Measurements from ENCODE around the gene DST. TPM values are rescaled to one million over a fixed set of nuclear protein-coding genes. Genes with fewer than 3 reads are reported as not detected.

Gene DST
- total RNA-seq, 1 experiment from 2014 or later: 91.9 TPM

GRCh38 chr6:56550301-56550700, 92.4 kb downstream of the DST start:
- Histone ChIP-seq H2BK12ac (ENCODE audit: insufficient read length, low read depth, low read length) (no peak overlapping the region), H3K56ac (ENCODE audit: insufficient read length, low read depth, low read length) (no peak overlapping the region), H4K91ac (ENCODE audit: insufficient read length, low read depth, low read length) (no peak overlapping the region), H3K23me2 (ENCODE audit: insufficient read length, low read depth, low read length, poor library complexity, severe bottlenecking) (no peaks in the 10 kb centered on the region), H4K8ac (replicated peaks; ENCODE audit: insufficient read length, low read depth, low read length) (no peak overlapping the region), H3K27ac (ENCODE audit: insufficient read length, low read depth, low read length) (no peak overlapping the region), H3K9me3 (ENCODE audit: control insufficient read depth, low read depth, low read length) (no peaks in the 10 kb centered on the region), H3K79me1 (ENCODE audit: insufficient read depth, low read depth, low read length, poor library complexity, severe bottlenecking) (no peaks in the 10 kb centered on the region), H3K9ac (ENCODE audit: extremely low read depth, insufficient read length, low read length) (no peak overlapping the region), H3K4me1 (ENCODE audit: insufficient read depth, low read length) (no peaks in the 10 kb centered on the region), H3K18ac (ENCODE audit: insufficient read length, low read depth, low read length) (no peak overlapping the region), H3T11ph (ENCODE audit: low read length) (no peak overlapping the region), H4K5ac (ENCODE audit: insufficient read length, low read depth, low read length) (no peak overlapping the region), H2BK120ac (ENCODE audit: low read depth, low read length, poor library complexity, severe bottlenecking) (no peak overlapping the region), H3K23ac (ENCODE audit: insufficient read length, low read depth, low read length) (no peak overlapping the region), H3K4ac (ENCODE audit: low read depth, low read length) (no peak overlapping the region), H4K20me1 (ENCODE audit: control insufficient read depth, insufficient read depth, insufficient read length) (no peaks in the 10 kb centered on the region), H2BK15ac (ENCODE audit: low read depth, low read length) (no peak overlapping the region), H2BK20ac (ENCODE audit: low read depth, low read length, poor library complexity, severe bottlenecking) (no peak overlapping the region), H3K27me3 (ENCODE audit: insufficient read depth, low read length) (no peaks in the 10 kb centered on the region), H3K4me2 (ENCODE audit: insufficient read depth, insufficient read length, low read length) (no peak overlapping the region), H2AFZ (ENCODE audit: low read length) (no peak overlapping the region), H2AK5ac (ENCODE audit: insufficient read length, low read length) (no peak overlapping the region), H3K14ac (ENCODE audit: insufficient read depth, low read length) (no peak overlapping the region), H2BK5ac (ENCODE audit: insufficient read length, low read length) (no peak overlapping the region), H3K79me2 (ENCODE audit: insufficient read depth, low read length) (no peaks in the 10 kb centered on the region)
- DNase-seq: no peak
- Mint-ChIP-seq H3K27ac (no peak overlapping the region), H3K27me3 (ENCODE audit: low read depth) (no peaks in the 10 kb centered on the region), H3K4me3 (no peak overlapping the region), H3K4me1 (peaks cover 2% of the 10 kb centered on the region in 2 experiments; a peak in 2 of 4 replicates), H3K9me3 (no peaks in the 10 kb centered on the region), H3K36me3 (ENCODE audit: insufficient read depth in 1 of 3, low read depth in 3 of 3) (peaks cover 7 to 34% (median 14%) of the 10 kb centered on the region in 3 experiments)
- TF ChIP-seq, protein P1, sequence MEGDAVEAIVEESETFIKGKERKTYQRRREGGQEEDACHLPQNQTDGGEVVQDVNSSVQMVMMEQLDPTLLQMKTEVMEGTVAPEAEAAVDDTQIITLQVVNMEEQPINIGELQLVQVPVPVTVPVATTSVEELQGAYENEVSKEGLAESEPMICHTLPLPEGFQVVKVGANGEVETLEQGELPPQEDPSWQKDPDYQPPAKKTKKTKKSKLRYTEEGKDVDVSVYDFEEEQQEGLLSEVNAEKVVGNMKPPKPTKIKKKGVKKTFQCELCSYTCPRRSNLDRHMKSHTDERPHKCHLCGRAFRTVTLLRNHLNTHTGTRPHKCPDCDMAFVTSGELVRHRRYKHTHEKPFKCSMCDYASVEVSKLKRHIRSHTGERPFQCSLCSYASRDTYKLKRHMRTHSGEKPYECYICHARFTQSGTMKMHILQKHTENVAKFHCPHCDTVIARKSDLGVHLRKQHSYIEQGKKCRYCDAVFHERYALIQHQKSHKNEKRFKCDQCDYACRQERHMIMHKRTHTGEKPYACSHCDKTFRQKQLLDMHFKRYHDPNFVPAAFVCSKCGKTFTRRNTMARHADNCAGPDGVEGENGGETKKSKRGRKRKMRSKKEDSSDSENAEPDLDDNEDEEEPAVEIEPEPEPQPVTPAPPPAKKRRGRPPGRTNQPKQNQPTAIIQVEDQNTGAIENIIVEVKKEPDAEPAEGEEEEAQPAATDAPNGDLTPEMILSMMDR (conservative IDR thresholded peaks at IDR 0.05): no peak
- WGBS (ENCODE audit: extremely low coverage, insufficient read length, low lambda C conversion rate): no CpG with 5 or more reads among the region's 1 CpG
